Lung (tissue), 12 donors: ENCODE measurements around the gene PSMG3. TPM values are rescaled to one million over a fixed set of nuclear protein-coding genes. Genes with fewer than 3 reads are reported as not detected.

Experiments
- ATAC-seq: fragments of 200-7000 bp; cut with Tn5 transposase; one replicate; pipeline ENCODE4 v1.9.1; 2020; ENCODE audit warnings: moderate number of reproducible peaks; ENCODE audit not compliant: insufficient read depth, low FRiP score
- DNase-seq, 3 donors: peaks; one replicate each; pipeline ENCODE4 v3.0.0-alpha.2; 2013 to 2017
- H3K27ac ChIP-seq, 2 donors: one replicate each; pipeline ENCODE4 v1.5.1; 2013; ENCODE audit warnings: mild to moderate bottlenecking in 2 of 2, moderate library complexity in 2 of 2, control low read depth in 1 of 2, inconsistent platforms in 1 of 2, low read depth in 1 of 2, low read length in 1 of 2
- H3K27me3 ChIP-seq, 3 donors: one replicate each; pipeline ENCODE4 v1.5.1; 2013; ENCODE audit warnings: low read length in 2 of 3; ENCODE audit not compliant: control insufficient read depth in 3 of 3, insufficient read depth in 3 of 3
- H3K36me3 ChIP-seq, 4 donors: one replicate each; pipeline ENCODE4 v1.5.1; 2013; ENCODE audit warnings: low read length in 4 of 4, mild to moderate bottlenecking in 1 of 4, moderate library complexity in 1 of 4; ENCODE audit not compliant: control insufficient read depth in 4 of 4, insufficient read depth in 4 of 4
- H3K4me1 ChIP-seq, 5 donors: one replicate each; pipeline ENCODE4 v1.5.1; 2013; ENCODE audit warnings: low read length in 5 of 5, mild to moderate bottlenecking in 2 of 5, moderate library complexity in 1 of 5; ENCODE audit not compliant: control insufficient read depth in 5 of 5, insufficient read depth in 5 of 5
- H3K4me3 ChIP-seq: one replicate; pipeline ENCODE4 v1.5.1; 2013; ENCODE audit warnings: mild to moderate bottlenecking, control low read depth, moderate library complexity
- H3K9ac ChIP-seq, 2 donors: one replicate each; pipeline ENCODE4 v1.5.1; 2013; ENCODE audit warnings: low read length in 2 of 2, control low read depth in 1 of 2; ENCODE audit not compliant: insufficient read depth in 1 of 2
- H3K9me3 ChIP-seq, 4 donors: one replicate each; pipeline ENCODE4 v1.5.1; 2013; ENCODE audit warnings: low read length in 3 of 4, mild to moderate bottlenecking in 1 of 4, moderate library complexity in 1 of 4; ENCODE audit not compliant: control insufficient read depth in 4 of 4, insufficient read depth in 3 of 4
- WGBS, 2 donors: extraction: QIAGEN DNeasy Blood & Tissue Kit; methylation state at CpG; one replicate each; pipeline ENCODE4 v1.1.7; 2013; 5-methylcytosine and 5-hydroxymethylcytosine counted together
- polyA plus RNA-seq, 2 donors: library from polyadenylated mRNA; stranded (reverse); fragments of 200-250 nt; gene quantifications; one replicate each; pipeline ENCODE4 v1.2.1, GENCODE V29; 2013
- total RNA-seq, 2 donors: library from RNA; depleted of rRNA in 1 of 2; stranded (reverse); fragments of >200 nt in 1 of 2; gene quantifications; one replicate each; pipeline ENCODE4 v1.2.1, GENCODE V29; 2014 to 2021
- TF ChIP-seq, protein P1 (sequence below): IDR thresholded peaks from 2 replicates; pipeline ENCODE4 v1.5.1; 2012; ENCODE audit warnings: mild to moderate bottlenecking; ENCODE audit errors: control extremely low read depth, extremely low read depth
- donor health status: control.
- donor health status: control.
- donor health status: Bipolar disorder and iron deficiency.
- donor health status: healthy.
- donor health status: DM: yes; HTN: yes; CAD: no.

Gene PSMG3
- total and polyA plus RNA-seq, 4 donors, result 10.7 to 86.7 (median 41.8) TPM

DNA sequence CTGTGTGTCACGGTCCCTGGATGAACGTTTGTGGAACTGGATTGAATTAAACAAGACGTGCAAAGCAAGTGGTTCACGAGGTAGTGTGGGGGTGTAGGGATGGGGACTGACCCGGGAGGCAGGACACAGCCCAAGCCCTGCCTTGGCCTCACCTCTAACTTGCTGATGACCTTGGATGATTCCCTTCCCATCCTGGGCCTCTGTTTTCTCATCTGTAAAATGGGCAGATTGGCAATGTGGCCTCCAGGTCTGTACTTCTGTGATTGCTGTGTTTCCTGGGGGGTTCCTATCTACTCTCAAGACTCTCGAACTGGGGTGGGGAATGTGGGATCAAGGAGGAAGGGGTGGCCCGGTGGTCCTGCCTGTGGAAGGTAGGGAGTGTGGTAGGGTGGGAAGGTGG, 6.0 kb upstream of the PSMG3 start:
- ATAC-seq (no peak), DNase-seq (no peak)
- H3K4me3 ChIP-seq, result no peak overlapping the region
- H3K36me3 ChIP-seq, result no peaks in the 10 kb centered on the region
- WGBS, 2 donors, result 88 to 91% methylated on average over 7 of the region's 7 CpGs
- no peaks in the 10 kb centered on the region for H3K27me3 ChIP-seq
- H3K9me3 ChIP-seq, result no peaks in the 10 kb centered on the region
- no peak overlapping the region for H3K9ac ChIP-seq
- TF ChIP-seq, protein P1, sequence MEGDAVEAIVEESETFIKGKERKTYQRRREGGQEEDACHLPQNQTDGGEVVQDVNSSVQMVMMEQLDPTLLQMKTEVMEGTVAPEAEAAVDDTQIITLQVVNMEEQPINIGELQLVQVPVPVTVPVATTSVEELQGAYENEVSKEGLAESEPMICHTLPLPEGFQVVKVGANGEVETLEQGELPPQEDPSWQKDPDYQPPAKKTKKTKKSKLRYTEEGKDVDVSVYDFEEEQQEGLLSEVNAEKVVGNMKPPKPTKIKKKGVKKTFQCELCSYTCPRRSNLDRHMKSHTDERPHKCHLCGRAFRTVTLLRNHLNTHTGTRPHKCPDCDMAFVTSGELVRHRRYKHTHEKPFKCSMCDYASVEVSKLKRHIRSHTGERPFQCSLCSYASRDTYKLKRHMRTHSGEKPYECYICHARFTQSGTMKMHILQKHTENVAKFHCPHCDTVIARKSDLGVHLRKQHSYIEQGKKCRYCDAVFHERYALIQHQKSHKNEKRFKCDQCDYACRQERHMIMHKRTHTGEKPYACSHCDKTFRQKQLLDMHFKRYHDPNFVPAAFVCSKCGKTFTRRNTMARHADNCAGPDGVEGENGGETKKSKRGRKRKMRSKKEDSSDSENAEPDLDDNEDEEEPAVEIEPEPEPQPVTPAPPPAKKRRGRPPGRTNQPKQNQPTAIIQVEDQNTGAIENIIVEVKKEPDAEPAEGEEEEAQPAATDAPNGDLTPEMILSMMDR, result no peak
- no peak overlapping the region for H3K27ac ChIP-seq
- peaks cover 0 to 5% (median 3%) of the 10 kb centered on the region in 5 donors for H3K4me1 ChIP-seq

DNA sequence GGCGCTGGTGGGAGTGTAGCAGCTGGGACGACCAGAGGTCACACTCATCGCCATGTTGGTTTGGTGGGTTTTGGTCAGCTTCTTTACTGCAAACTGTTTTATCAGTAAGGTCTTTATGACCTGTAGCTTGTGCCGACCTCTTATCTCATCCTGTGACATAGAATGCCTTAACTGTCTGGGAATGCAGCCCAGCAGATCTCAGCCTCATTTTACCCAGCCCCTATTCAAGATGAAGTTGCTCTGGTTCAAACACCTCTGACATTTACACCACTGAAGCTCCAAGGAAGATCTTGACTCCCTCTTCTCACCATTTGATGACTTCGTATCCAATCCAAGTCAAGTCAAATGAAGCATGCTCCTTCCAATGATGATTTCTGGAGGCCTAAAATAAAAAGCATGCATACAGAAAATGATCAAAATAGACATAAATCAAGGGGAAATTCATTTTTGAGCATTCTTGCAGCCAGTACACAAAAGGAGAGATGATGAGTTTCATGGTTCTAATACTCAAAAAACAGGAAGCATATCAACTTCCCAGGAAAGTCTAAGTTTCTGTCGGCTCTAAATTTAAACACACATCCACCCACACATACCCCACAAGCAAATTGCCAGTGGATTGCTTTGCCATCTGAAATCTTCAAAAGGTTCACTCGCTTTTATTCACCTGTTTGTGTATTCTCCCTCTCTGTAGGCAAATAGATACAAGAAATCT, 2.4 kb upstream of the PSMG3 start:
- DNase-seq, result no peak
- Histone ChIP-seq H3K36me3 (peaks cover 0 to 6% (median 3%) of the 10 kb centered on the region in 4 donors), H3K9me3 (no peaks in the 10 kb centered on the region), H3K4me1 (peaks cover 0 to 24% (median 7%) of the 10 kb centered on the region in 5 donors), H3K4me3 (no peak overlapping the region), H3K27ac (peak overlapping the region in 1 of 2 donors; percentile 61), H3K9ac (no peak overlapping the region), H3K27me3 (no peaks in the 10 kb centered on the region)
- ATAC-seq, result no peak
- 86 to 87% methylated on average over 7 of the region's 7 CpGs for WGBS, 2 donors
- TF ChIP-seq, protein P1, result no peak

GRCh38 chr7:1569440-1569832, 396 bp downstream of the PSMG3 start:
- Histone ChIP-seq H3K27me3 (no peaks in the 10 kb centered on the region), H3K36me3 (peaks cover 0 to 18% (median 7%) of the 10 kb centered on the region in 4 donors), H3K9ac (no peak overlapping the region), H3K4me1 (peaks cover 0 to 24% (median 7%) of the 10 kb centered on the region in 5 donors), H3K9me3 (no peaks in the 10 kb centered on the region), H3K4me3 (peak overlapping the region; percentile 87), H3K27ac (peak overlapping the region; percentile 85 to 95)
- DNase-seq (no peak), ATAC-seq (no peak)
- TF ChIP-seq, protein P1, result no peak
- WGBS, 2 donors, result 23 to 27% methylated on average over 27 of the region's 27 CpGs
